Inferior parietal cortex (tissue), 1 donor: Measurements from ENCODE around the gene FKBP15.
"Not testable (repeated sequence)": the region's sequence is repeated elsewhere in the genome, so short reads cannot be mapped to it uniquely, and the experiment has no call there.

Experiments
- DNase-seq: peaks from one replicate; pipeline ENCODE4 v3.0.0-alpha.2; 2016; ENCODE audit errors: extremely low spot score

The FKBP15 gene

DNA sequence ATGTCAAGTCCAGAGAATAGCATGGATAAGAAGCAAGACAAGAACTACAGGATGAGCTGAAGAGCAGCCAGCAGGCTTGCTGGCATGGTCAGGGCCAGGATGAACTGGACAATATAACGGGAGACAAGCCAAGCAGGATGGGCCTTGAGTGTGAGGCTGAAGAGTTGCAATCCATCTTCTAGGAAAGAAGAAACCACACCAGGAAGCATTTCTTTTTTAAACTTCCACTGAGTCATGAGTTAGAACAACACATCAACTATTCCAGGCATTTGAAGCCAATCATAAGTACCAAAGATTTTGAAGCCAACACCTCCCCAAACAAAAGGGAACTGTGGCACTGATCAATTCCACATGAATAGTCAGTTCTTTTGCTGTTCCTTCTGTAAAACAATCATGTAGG lies 43.0 kb downstream of the FKBP15 start:
- no peak for DNase-seq

- DNase-seq: no peak
Observed at GRCh38 chr9:113177251-113177650, 43.8 kb downstream of the FKBP15 start.

DNA sequence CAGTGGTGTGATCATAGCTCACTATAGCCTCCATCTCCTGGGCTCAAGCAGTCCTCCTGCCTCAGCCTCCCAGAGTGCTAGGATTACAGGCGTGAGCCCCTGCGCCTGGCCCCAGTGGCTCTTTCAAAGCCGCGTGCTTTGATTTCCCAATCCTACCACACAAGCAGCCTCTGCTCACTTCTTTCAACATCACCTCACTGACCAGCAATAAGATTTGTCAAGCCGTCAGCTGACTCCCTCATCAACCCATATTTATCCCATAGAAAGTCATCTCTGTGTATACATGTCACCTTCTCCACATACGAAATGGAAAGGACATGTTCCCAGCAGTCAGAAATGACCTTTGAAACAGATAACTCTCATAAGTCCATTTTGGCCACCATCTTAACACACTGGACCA lies 44.3 kb downstream of the FKBP15 start:
- DNase-seq: no peak

DNA sequence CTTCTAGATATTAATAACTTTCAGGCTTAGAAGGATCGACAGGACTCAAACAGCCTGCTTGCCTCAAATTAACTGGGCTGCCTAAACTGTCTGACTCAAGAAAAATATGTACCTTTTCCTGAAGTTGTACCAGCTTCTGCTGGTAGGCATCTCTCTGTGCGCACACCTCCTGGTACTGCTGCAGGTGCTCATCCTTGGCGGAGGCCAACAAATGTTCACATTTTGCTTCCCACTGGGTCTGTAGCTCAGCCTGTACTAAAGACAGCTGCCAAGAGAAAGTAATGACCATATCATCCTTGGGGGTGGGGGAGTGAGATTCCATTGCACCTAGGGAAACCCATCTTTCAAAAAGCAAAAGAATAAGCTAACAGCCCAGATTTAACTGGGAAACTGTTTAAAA lies 47.7 kb downstream of the FKBP15 start:
- no peak for DNase-seq

DNA sequence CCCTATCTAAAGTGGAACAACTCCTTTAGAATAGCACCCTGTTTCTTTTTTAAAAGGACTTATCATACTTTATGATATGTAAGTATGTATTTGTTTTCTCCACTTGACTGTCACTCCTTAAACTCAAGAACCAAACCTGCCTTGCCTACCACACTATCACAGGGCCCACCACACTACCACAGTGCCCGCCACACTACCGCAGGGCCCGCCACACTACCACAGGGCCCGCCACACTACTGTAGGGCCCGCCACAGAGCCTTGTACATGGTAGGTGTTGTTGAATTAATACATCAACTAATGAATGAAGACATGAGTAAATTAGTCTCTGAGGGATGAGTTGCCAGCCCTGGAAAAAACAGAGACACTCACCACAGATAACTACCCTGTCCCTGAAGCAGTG lies 52.3 kb downstream of the FKBP15 start:
- DNase-seq: no peak

- no peak for DNase-seq
Observed at GRCh38 chr9:113166039-113166438, 55.0 kb downstream of the FKBP15 start.

DNA sequence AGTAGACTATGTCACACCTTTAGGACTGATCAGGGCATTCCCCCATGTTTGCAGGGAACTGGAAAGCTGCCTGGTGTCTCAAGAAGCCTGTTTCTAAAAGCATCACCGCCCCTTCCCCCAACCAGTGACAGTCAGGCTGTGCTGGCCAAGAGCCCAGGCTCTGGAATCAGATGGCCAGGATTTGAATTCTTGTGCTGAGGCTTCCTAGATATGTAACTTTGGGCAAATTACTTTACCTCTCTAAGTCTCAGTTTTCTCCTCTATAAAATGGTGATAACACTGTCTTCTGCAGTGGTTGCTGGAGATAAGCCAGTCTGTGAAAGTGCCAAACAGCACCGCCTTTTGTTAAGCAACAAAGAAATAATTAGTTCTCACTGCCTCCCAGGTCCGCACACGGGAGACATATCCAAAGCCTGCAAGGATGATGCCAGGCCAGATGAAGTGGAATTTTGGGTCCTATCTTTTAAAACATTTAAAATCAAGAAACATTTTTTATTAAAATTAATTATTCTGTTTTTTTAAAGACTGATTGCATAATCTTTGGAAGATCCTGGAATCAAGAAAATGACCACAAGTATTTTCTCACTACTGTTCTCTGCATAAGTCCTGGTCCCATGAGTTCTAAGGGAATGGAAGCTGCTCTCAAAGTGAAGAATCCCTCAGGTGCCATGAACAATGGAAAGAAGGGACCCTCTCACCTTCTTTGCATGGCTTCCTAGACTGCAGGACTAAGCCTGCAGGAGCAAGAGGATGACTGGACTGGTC lies 56.4 kb downstream of the FKBP15 start:
- peak; percentile 70 for DNase-seq

DNA sequence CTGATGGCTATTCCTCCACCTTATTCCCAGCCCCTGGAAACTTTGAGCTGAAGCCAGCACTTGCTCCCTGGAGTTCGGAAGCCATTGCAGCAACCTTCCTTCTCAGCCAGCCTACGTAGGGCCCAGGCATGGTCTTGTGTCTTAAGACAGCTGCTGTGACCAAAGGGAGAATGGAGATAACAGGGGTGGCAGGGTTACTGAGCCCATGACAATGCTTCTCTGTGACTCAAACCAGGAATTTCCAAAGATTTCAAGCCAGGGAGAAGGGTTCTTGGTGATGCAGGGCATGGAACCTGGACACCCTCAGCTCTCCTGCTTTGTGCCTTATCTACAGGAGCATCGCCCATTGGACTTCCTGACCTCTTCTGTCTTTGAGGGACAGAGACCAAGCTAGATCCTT lies 58.1 kb downstream of the FKBP15 start:
- DNase-seq: no peak

DNA sequence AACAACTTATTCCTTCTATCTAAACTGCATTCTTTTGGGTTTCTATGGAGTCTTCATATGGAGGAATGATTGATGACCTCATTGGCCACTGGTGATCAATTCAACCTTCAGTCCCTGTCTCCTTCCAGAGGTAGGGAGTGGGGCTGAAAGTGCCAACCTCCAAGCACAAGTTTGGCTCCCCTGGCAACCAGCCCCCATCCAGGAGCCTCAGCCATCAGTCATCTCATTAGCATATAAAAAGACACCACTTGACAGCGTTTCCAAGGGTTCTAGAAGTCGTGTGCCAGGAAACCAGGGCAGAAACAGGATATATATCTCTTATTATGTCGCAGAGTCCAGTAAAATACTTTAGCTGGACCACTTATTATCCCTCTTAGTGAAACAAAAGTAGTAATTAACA lies 60.5 kb downstream of the FKBP15 start:
- no peak for DNase-seq

DNA sequence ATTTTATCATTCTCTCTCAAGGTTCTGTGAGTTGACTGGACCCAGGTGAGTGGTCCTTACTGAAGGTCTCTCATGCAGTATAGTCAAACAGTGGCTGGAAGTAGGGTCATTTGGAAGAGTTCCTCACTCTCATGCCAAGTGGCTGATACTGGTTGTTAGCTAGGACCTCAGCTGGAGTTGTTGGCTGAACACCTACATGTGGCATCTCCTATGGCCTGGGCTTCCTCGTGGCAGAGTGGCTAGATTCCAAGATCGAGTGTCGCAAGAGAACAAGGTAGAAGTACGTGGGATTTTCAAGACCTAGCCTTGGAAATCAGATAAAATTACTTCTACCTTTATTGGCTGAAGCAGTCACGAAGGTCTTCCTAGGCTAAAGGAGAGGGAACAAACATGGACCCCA lies 62.6 kb downstream of the FKBP15 start:
- no peak for DNase-seq

DNA sequence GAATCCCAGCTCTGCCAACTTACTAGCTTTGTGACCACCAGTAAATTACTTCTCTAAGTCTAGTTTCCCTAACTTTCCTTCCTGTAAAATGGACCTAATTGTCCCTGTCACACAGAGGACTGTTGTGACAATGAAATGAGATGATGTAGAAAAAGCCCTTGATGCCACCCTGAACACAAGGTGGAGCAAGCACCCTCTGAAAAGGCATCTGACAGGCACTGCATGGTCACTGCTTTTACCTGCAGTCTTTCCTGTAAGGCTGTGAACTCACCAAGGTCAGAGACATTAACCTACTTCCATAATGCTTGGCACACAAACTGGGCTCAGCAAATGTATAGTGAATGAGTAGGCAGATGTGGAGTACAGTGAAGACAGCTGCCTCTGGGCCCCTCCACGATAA lies 64.2 kb downstream of the FKBP15 start:
- no peak for DNase-seq

- no peak for DNase-seq
Observed at GRCh38 chr9:113155911-113156588, 65.0 kb downstream of the FKBP15 start.

- DNase-seq: no peak
Observed at GRCh38 chr9:113154946-113155345, 66.1 kb downstream of the FKBP15 start.

DNA sequence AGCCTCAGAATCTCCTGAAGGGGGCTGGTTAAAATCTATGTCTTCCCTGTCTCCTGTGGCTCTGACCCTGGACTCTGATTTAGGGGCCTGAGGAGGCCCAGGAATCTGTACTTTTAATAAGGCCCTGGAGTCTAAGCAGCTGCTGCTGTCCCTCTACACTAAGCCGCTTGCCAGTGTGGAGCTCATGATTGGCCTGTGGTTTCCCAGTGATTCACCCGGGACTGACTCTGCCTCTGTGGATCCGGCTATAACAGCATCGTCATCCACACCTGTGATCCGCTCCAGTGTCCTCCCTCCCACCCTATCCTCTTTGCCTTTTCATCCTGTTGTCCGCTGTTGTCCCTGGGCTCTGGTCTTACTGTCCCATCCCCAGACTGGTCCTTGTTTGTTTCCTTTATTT lies 66.6 kb downstream of the FKBP15 start:
- DNase-seq: no peak

DNA sequence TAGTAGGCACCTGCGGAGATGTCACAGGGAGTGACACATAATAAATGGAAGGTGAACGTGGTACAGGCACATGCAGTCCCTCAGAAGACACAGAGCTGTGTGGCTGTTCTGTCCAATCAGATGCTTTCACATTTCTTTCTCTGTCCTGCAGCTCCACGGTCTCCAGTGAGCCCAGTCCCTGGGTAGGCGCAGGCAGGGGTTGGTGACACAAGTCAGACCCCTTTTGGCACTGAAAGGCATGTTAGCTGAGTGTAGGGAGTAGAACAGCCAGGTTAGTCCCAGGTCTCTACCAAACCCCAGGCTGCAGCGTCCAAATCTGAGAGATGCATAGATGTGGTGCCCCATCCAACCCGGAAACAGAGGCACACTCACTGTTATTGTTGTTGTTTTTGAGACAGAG lies 67.5 kb downstream of the FKBP15 start:
- DNase-seq: no peak

DNA sequence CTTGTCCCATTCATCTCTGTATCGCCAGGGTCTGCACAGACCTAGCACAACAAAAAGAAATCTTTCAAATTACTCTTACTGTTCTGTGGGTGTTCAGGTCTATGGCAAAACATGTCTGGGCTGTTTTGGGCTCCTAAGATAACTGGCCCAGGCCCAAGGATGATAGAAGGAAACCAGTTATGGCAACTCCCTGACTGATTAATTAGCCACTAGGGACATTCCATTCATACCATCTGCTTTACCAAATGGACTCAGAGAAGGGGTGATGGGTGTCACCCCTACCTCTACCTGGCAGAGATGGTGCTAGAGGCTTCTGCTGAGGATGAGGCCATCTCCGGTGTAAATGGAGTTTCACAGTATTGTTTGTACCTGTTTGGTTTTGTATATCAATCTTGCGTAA lies 68.4 kb downstream of the FKBP15 start:
- DNase-seq: no peak

- DNase-seq: no peak
Observed at GRCh38 chr9:113151696-113152630, 69.1 kb downstream of the FKBP15 start.

GRCh38 chr9:113150670-113151611 lies 70.1 kb downstream of the FKBP15 start, which contains the start of gene SLC31A2:
TSS of gene SLC31A2 (plus strand) at chr9:113151007. CDS start at chr9:113151075, 68 bp downstream.
- DNase-seq: peak; percentile 89

GRCh38 chr9:113149561-113149960 lies 71.5 kb downstream of the FKBP15 start:
- not testable (repeated sequence) for DNase-seq

DNA sequence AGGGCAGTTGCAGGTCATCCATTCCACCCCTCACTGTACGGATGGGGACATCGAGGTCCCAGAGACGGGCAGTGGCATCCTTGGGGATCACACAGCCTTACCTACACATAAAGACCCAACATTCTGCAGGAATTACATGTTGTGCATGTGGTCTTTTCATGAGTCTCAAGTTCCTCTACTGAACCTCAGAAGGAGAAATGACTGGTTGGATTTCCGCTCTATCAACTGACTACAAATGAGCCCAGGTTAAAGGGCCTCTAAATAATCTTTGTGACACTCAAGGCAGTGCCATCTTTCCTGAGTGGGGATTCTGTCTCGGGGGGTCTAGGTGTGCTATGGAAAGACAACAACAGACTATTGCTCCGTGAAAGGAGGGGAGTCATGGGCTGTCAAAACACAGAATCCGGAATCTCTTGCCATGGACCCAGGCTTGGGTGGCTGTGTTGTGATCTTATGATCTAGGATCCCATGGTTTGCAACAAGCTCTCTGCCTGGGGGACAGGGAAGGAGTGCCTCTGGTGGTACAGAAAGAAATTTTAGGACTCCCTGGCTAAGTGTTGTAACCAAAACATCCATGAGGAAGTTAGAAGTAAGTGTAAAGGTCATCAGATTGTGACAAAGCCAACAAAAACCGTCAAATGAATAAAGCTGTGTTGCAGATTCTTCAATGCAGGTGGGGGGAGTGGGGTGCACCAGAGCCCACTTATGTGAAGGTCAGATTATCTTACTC lies 72.1 kb downstream of the FKBP15 start:
- DNase-seq: no peak

DNA sequence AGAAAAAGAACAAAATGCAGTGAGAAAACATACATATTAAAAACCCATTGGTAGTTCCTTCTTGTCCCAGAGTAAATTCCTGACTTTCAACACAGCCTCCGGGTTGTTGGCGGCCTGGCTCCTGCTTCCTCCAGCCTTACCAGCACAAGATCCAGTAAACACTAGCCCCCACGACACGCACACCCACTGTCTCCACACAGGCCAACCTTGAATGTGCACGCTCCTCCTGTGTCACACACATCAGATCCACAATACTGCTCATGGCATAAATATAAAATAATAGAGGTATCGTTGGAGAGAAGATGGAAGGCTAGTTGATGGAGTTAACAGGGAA lies 72.7 kb downstream of the FKBP15 start:
- no peak for DNase-seq
